SJCRH30 (cell line): ENCODE measurements around the gene MIS12. TPM values are rescaled to one million over a fixed set of nuclear protein-coding genes. Genes with fewer than 3 reads are reported as not detected.

Experiments used
- DNase-seq, 2 experiments: peaks; one replicate each; pipeline ENCODE4 v3.0.0-alpha.2; 2015 to 2020
- H3K27ac ChIP-seq: fragments of 250-450 bp; sonication (Bioruptor Pico); 2 replicates; pipeline ENCODE4 v1.5.1; 2020; ENCODE audit warnings: mild to moderate bottlenecking, moderate library complexity
- H3K27me3 ChIP-seq: fragments of 250-450 bp; sonication (Bioruptor Pico); 2 replicates; pipeline ENCODE4 v1.5.1; 2020; ENCODE audit warnings: mild to moderate bottlenecking, moderate library complexity
- H3K36me3 ChIP-seq: fragments of 250-450 bp; sonication (Bioruptor Pico); 2 replicates; pipeline ENCODE4 v1.5.1; 2020; ENCODE audit warnings: mild to moderate bottlenecking, moderate library complexity
- H3K4me1 ChIP-seq: fragments of 250-450 bp; sonication (Bioruptor Pico); 2 replicates; pipeline ENCODE4 v1.5.1; 2020; ENCODE audit warnings: mild to moderate bottlenecking, moderate library complexity
- H3K4me3 ChIP-seq: fragments of 250-450 bp; sonication (Bioruptor Pico); 2 replicates; pipeline ENCODE4 v1.5.1; 2020; ENCODE audit warnings: mild to moderate bottlenecking, moderate library complexity
- H3K9me3 ChIP-seq: fragments of 250-450 bp; sonication (Bioruptor Pico); replicated peaks from 2 replicates; pipeline ENCODE4 v1.5.1; 2020; ENCODE audit warnings: mild to moderate bottlenecking, moderate library complexity
- total RNA-seq: library from RNA; depleted of rRNA; stranded (reverse); fragments of >200 nt; shearing (Covaris generic); gene quantifications from 2 replicates; pipeline ENCODE4 v1.2.3, GENCODE V29; 2014; rRNA removed

Gene MIS12
- total RNA-seq, 1 experiment from 2014 or later, result 27.2 TPM

GRCh38 chr17:5536866-5537650 lies 50.7 kb downstream of the MIS12 start:
- Histone ChIP-seq H3K4me3 (no peak overlapping the region), H3K27me3 (no peaks in the 10 kb centered on the region), H3K36me3 (no peaks in the 10 kb centered on the region), H3K4me1 (no peaks in the 10 kb centered on the region), H3K27ac (no peak overlapping the region), H3K9me3 (no peaks in the 10 kb centered on the region)
- no peak for DNase-seq

- no peak for DNase-seq
- Histone ChIP-seq H3K9me3 (no peaks in the 10 kb centered on the region), H3K27me3 (no peaks in the 10 kb centered on the region), H3K4me3 (no peak overlapping the region), H3K36me3 (no peaks in the 10 kb centered on the region), H3K4me1 (no peaks in the 10 kb centered on the region), H3K27ac (no peak overlapping the region)
Observed at GRCh38 chr17:5539286-5539685, 52.9 kb downstream of the MIS12 start.

- H3K27ac ChIP-seq, result no peak overlapping the region
Observed at GRCh38 chr17:5540321-5540720, 54.0 kb downstream of the MIS12 start.

More at GRCh38 chr17:5540321-5540720, 54.0 kb downstream of the MIS12 start:
- H3K4me1 ChIP-seq, result peaks cover 4% of the 10 kb centered on the region; the same call in 1 of the 2 replicates
- no peaks in the 10 kb centered on the region for H3K9me3 ChIP-seq
- H3K36me3 ChIP-seq, result no peaks in the 10 kb centered on the region
- DNase-seq, result no peak
- H3K27me3 ChIP-seq, result no peaks in the 10 kb centered on the region
- no peak overlapping the region for H3K4me3 ChIP-seq

Other genes starting within 250 kb of the MIS12 start
- 26.8 and 28.9 TPM in 2 replicates for gene RABEP1, start 204.3 kb upstream of the MIS12 start, total RNA-seq
- gene NUP88, start 66.9 kb upstream of the MIS12 start, total RNA-seq, result 123 and 136 TPM in 2 replicates
- gene RPAIN, start 66.4 kb upstream of the MIS12 start, total RNA-seq, result 36.1 and 40.1 TPM in 2 replicates
- gene C1QBP, start 47.4 kb upstream of the MIS12 start, total RNA-seq, result 221 and 238 TPM in 2 replicates
- gene DHX33, start 17.6 kb upstream of the MIS12 start, total RNA-seq, result 13.3 and 15.2 TPM in 2 replicates
- gene DERL2, start 388 bp upstream of the MIS12 start, total RNA-seq, result 36.7 and 53.3 TPM in 2 replicates
- gene NLRP1, start 97.9 kb downstream of the MIS12 start, total RNA-seq, result 19.1 and 20.4 TPM in 2 replicates